GM19463 (cell line): ENCODE measurements around the gene XCL2.
"Not testable (repeated sequence)": the region's sequence is repeated elsewhere in the genome, so short reads cannot be mapped to it uniquely, and the experiment has no call there.

Experiments used
- ATAC-seq: cut with Tn5 transposase; IDR thresholded peaks from one replicate; pipeline ENCODE4 v1.9.1; 2021; ENCODE audit warnings: mild to moderate bottlenecking, moderate library complexity; ENCODE audit not compliant: unreplicated experiment

XCL2 gene, protein sequence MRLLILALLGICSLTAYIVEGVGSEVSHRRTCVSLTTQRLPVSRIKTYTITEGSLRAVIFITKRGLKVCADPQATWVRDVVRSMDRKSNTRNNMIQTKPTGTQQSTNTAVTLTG

DNA sequence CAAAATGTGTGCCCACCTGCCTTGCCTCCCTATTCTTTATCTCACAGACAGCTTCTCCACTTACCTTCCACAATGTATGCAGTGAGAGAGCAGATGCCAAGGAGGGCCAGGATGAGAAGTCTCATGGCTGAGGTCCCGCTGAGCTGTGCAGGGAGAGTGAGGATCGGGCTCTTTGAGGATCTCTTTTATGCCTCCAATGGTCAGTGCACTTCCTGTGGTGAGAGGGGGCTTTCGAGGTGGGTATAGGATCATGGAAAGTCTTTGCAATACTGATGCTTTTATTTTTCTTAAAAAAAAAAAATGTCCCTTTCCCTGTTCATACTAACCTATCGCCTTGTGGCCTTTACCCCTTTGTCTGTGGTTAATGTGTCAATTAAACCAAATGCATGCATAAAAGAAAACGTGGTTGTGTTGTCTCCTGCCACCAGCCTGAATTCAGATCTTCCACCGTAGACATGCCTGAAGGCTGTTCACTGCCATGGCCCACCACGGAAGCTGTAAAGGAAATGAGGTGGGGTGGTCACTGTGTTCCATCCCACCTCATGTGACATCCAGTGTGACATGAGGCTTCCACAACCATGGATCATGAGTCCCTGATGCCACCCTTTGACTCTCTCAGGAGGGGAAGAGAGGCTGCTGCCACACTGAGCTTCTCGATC is at the start of gene XCL2:
Gene XCL2 (minus strand): TSS at position 158 of the 659 bp plus-strand sequence. CDS start 33 bp downstream, at position 125.
- ATAC-seq = not testable (repeated sequence)

DNA sequence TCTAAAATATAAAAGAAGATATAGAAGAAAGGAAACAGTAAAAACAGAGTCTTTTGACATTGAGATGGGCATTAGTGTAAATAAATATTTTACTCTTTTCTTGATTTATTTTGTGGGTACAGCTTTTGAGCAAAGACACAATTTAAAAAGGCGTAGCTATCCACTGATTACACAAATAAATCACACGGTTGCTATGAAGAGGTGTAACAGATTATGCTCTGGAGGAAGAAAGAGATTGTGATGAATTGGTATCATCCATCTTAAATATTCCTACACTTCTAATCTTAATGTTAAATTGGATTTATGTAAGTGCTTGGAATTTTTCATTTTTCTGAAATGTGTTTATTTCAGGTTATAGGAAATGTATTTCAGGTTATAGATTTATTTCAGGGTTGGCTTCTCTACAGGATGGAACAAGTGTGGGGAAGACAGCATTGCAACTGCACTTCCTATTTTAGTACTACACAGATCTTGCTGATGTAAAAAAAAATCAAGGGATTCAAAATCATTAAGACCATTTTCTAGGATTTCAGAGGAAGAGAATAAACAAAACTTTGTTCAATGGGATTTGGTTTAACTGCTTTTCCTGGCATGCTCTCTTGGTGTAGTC is 47.9 kb upstream of the XCL2 start:
- ATAC-seq = no peak

DNA sequence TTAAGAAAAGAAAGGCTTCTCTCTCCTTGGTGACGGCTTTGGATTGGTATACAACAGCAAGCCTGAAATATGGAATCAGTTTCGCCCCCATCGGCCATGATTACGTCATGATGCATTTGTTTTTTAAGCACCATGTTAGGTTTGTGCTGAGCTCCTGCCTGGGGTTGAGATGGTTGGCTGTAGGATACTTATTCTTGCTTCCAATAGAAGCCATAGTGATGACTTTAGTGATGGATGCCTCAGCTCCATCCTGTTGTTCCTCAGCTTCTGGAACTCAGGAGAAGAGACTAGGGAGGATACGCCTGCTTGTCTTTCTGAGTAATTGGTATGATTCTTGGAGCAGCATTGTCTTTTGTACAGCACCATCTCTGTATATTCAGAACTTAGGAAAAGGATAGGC is 47.3 kb upstream of the XCL2 start:
- no peak for ATAC-seq

DNA sequence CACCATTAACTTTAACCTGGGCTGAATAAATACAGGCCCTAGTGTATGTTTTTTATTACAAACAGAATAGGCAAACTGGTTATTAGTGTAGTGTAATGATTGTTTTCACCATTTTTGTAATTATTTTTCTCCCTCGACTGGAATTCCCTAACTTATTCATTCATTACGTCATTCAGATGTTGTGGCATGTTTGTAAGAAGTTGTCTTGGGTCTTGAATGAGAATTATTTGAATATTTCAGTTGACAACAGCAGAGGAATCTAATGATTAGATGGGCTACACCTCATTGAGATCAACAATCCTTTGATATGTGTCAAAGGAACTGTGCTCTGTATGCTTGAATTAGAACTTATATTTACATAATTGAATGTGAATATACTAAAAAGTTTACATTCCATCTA is 45.4 kb upstream of the XCL2 start:
- ATAC-seq = no peak

DNA sequence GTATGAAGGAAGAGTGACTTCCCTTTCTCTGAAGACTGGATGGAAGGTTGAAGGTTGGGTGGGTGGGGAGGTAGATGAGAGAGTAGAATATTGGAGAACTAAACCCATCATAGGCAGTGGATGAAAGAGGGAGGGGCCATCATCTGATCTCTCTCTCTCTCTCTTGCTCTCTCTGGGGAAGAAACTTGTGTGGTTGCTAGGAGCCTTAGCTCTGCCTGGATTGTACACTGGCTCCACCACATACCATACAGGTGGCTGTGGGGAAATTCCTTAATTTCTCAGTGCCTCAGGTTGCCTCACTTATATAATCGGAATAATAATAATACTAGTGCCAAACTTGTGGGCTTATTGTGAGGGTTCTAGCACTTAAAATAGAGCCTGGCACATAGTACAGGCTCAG is 42.1 kb upstream of the XCL2 start:
- no peak for ATAC-seq

DNA sequence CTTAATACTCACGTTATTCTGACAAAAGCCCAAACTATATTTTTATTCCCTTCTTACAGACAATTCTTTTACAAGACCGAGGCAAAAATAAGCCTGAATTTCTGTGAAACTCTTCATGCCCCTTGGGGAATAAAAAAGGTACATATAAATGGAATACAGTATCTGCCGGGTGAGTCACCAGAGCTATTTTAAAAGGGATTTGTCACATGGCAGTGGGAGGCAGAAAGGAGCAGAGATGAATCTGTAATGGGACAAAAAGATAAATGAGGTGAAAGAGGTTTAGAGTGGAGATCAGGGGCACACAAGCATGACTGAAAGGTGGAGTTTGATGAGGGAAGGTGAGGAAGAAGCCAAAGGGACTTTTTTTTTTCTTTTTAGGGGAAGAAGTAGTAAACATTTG is 41.4 kb upstream of the XCL2 start:
- no peak for ATAC-seq

DNA sequence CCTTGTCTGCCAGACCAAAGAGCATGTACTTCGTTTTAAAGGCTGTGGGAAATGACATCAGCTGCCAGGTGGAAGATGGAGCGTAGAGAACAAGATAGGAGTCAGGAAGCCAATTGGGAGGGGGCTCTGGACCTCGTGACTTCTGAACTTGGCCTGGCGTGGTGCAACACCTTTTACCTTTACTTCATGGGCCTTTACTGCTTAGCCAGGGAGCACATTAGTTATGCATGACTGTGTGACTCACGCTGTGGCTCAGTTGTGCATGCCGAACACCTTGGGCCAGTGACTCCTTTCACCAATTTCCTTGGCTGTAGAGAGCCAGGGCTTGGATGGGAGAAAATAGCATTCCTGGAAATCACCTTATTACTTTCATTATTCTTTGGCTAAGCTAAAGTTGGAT is 39.8 kb upstream of the XCL2 start:
- ATAC-seq = no peak

DNA sequence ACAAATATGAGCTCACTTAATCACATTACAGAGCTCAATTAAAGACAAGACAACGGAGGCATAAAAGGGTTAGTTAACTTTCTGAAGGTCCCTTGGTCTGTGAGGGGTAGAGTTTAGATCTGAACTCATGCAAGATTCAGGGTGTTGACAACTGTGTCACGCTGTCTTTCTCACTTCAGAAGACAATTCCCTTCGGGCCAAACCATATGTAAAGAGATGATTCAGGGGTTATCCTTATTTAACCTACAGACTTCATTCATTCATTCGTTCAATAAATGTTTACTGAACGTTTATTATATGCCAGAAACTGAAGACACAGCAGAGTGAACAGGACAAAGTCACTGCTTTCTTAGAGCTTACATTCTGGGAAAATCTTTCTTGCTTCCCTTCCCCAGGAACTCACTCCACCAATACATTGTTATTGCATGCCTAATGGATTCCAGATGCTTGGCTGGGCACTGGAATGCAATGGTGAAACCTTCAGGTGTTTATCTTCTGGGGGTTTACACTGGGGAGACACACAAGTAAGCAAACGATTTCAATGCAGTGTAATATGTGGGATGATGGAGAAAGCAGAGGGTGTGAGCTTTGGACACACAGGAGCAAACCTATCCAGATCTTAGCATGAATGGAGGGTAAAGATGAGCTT is 39.0 kb upstream of the XCL2 start:
- ATAC-seq = no peak

DNA sequence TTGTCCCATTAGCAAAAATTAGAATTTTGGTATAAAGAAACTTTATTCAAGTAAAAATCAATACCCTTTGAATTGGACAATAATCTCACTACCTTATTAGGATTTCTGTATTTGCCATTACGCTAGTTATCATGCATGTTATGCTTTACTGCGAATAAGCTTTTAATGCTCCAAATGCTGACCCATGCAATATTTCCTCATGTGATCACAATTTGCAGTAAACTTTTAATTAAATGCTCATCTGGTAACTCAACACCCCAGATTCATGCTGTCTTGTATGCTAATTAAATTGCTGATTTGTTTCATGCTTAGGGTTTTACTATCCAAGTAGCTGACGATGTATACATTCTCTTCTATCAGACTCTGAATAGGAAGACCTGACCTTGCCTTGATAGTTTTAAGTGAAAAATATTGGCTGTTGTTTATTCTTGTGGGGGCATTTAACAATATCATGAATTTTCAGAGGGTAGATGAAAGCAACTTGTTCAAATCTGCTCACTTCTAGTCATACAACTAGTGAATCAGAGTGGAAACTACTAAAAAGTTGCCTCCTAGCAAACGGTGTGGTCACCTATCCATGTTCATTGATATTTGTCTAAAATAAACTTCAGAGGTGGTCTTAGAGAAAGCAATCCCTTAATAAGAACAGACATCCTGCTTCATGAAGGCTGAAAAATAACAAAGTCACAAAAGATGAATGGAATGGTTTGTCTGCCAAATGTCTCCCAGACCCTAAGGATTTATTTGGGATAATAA is 38.2 kb upstream of the XCL2 start:
- ATAC-seq = no peak

DNA sequence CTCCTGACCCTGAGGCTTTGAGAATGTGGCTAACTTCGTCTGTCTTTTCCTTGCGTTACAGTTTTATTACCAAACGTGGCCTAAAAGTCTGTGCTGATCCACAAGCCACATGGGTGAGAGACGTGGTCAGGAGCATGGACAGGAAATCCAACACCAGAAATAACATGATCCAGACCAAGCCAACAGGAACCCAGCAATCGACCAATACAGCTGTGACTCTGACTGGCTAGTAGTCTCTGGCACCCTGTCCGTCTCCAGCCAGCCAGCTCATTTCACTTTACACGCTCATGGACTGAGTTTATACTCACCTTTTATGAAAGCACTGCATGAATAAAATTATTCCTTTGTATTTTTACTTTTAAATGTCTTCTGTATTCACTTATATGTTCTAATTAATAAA is 37.2 kb upstream of the XCL2 start:
- not testable (repeated sequence) for ATAC-seq

DNA sequence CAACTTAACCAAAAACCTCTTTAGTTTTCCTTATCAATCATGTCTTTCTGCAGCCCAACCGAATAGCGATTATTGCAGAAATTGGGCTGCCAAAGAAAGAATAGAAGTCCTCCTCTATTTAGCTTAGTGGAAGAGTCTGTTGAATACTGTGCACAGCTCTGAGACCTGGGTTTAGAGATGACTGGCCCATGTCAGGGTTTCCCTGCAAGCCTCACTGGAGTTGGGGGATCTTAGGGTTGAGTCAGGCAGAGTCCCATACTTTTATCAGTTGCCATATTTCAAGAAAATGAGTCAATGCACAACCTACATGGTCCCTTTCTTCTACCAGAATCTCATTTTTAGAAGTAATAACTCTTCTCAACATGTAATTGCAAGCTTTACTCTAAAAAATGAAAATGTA is 36.5 kb upstream of the XCL2 start:
- ATAC-seq = not testable (repeated sequence)

DNA sequence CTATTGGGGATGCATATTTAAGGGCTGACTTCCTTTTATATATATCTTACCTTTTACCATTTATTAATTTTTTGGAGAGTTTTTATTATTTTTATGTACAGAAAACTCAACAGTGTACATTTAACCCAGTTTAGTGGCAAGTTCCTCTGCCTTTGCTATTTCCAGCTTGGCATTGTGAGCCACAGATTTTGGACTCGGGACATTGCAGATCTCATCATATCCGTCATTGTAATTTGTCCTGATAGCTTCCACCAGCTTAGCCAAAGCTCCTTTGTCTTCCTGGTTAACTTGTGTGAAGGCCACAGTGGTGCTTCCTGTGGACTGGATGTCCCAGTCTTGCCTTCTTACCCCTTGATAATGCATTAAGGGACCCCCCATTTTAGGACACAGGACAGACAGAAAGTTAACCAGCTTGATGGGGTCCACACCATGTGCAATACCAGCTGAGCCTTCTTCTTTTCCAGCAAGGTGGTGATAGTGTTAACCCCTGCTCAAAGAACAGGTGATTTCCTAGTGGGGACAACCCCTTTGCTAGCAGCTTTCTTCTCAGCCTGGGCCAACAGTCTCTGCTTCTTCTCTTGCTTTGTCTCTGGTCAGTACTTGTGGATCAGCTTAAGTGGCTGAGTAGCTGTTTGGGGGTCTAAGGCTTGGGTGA is 34.9 kb upstream of the XCL2 start:
- not testable (repeated sequence) for ATAC-seq

DNA sequence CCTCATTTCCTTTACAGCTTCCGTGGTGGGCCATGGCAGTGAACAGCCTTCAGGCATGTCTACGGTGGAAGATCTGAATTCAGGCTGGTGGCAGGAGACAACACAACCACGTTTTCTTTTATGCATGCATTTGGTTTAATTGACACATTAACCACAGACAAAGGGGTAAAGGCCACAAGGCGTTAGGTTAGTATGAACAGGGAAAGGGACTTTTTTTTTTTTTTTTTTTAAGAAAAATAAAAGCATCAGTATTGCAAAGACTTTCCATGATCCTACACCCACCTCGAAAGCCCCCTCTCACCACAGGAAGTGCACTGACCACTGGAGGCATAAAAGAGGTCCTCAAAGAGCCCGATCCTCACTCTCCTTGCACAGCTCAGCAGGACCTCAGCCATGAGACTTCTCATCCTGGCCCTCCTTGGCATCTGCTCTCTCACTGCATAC is 32.5 kb upstream of the XCL2 start, which contains the start of gene XCL1:
Gene XCL1 (plus strand): TSS at position 361 of the 444 bp plus-strand sequence. CDS start 33 bp downstream, at position 394.
- ATAC-seq = not testable (repeated sequence)

DNA sequence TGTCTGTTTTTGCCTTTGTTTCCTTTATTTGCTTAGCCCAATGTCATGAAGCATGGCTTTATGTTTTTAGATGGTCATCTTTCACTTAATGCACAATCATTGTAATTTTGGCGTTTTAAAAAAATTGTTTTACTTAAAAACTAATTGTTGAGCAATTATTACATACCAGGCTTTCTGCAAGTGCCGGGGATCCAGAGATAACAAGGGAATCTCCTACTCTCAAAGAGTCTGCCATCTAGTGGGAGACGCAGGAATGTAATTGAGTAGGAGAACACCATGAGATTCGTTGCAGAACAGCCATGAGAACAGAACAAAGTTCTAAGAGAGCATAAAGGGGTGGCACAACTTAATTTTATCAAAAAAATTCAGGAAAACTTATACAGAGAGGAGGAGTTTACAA is 30.4 kb upstream of the XCL2 start:
- ATAC-seq = not testable (repeated sequence)

DNA sequence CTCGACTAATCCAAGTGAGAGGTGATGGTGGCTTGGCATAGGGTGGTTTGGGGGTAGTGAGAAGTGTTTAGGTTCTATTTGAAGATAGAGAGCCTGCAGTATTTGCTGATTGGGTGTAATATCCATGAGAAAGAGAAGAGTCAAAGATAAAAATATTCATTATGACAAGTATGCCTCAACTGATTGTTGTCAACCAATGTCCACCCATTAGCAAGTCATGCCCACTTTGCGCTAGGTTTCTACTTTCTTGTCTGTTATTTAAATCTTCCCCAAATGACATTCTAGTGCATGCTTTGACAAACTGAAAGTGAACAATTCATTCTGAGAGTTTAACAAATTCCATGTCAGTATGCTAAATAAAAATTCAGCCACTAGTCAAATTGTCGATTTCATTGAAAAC is 28.8 kb upstream of the XCL2 start:
- no peak for ATAC-seq

DNA sequence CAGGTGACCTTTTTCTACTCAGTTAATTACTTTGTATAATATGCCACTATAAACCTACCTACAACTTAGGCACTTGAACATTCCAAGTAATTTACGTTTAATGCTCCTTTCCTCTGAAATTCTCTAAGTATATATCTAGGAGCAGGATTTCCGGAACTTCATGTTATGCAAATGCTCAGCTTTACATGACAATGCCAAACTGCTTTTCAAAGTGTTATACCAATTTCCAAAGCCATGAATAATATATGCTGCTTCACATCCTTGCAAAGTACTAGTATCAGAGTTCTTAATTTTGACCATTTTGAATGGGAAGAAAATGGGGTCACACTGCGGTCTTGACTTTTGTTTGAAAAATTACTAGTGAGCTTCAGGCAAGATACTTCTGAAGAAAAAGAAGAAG is 26.9 kb upstream of the XCL2 start:
- ATAC-seq = no peak

DNA sequence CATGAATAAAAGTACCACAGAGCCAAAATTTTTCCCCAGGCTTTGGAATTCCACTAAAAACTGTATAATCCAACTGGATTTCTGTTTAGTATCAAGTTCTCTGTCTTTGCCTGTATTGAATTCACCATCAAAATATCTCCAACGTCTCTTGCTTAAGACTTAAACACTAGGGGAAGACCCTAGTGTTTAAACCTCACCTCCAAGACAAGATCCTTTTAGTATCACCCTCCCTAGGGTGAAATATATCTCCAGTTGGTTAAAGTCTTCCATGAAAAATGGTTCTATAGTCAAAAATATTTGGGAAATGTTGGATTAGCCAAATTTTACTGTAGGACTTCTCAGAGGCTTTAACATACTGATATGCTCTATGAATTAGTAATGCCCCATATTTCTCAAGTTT is 24.5 kb upstream of the XCL2 start:
- ATAC-seq = no peak

DNA sequence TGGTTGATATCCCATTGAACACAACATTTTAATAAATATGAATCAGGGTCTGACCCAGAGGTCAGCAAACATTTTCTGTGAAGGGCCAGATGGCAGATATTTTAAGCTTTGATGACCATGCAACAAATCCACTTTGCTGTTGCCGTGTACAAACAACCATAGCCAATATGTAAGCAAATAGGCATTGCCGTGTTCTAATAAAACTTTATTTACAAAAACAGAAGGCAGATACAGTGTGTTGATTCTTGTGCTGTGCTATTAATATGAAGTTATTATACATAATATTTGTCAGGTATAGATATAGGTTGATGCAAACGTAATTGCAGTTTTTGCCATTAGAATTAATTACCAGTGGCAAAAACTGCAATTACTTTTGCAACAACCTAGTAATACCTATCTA is 23.8 kb upstream of the XCL2 start:
- ATAC-seq = no peak

DNA sequence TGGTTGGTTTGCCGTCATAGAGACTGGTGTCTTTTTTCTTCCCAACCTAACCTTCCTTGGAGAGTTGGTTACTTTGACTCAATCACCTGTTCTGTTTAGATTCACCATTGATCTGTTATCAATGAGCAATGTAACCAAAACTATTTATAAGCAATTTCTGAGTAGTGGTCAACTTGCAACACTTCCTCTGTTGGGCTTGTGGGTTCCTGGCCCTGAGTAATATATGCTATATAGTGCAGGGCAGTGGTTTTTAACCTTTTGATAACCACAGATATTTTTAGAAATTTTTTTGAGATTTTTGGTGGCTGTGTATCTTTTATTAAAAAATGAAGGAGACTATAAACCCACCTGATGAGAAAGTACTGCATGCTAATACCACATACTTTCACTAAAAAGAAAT is 23.2 kb upstream of the XCL2 start:
- no peak for ATAC-seq

DNA sequence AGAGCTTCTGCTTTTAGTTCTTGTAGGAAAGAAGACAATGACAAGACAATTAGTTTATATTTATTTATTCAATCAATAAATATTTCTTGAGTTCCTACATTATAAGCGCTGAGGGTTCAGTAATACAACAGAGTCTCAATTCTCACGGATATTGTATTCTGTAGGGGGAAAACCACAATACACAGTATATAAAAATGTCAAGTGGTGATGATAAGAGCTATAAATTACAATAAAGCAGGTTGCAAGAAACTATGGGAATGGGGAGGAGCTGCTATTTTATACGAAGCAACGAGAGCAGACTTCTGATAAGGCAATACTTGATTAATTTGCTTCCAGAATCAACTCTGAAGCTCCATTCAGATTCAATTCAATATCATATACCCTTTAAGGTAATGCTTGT is 22.0 kb upstream of the XCL2 start:
- ATAC-seq = no peak

DNA sequence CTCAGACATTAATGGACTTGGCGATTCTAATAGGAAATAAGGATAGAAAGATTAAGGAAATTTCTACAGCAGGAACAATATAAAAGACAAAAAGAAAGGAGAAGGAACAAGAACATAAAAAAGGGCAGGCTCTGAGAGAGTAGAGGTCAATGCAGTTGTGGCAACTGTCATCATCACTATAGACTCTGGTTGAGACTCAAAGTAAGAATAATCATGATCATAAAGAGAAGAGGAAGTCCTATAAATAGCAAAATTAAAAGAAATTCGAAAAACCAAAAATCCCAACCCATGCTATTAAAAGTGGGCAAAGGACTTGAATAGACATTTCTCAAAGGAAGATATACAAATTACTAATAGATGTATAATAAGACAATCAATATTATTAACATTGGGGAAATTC is 18.2 kb upstream of the XCL2 start:
- ATAC-seq = no peak
